Panc1 (cell line): ENCODE measurements around the gene AKAP9.

Source experiments
- POLR2AphosphoS5 ChIP-seq: IDR thresholded peaks from 2 replicates; pipeline ENCODE4 v1.6.1; 2012; ENCODE audit warnings: mild to moderate bottlenecking, low read depth, low read length, moderate library complexity
- SIN3A ChIP-seq: IDR thresholded peaks from 2 replicates; pipeline ENCODE4 v1.6.1; 2012; ENCODE audit warnings: low read depth, mild to moderate bottlenecking, low read length, moderate library complexity, borderline replicate concordance; ENCODE audit not compliant: insufficient read depth
- TCF7L2 ChIP-seq: IDR thresholded peaks from 2 replicates; pipeline ENCODE4 v1.6.1; 2011; ENCODE audit warnings: mild to moderate bottlenecking, low read depth, low read length, inconsistent platforms
- TF ChIP-seq, protein P1 (sequence below): fragments of 450-650 bp; IDR thresholded peaks from 2 replicates; pipeline ENCODE4 v1.5.1; 2017; ENCODE audit warnings: mild to moderate bottlenecking
- TF ChIP-seq, protein P2 (sequence below), 2 experiments: IDR thresholded peaks; 2 replicates each; pipeline ENCODE4 v1.6.1; 2011 to 2012; ENCODE audit warnings: low read depth in 2 of 2, control low read depth in 1 of 2, low read length in 1 of 2, mild to moderate bottlenecking in 1 of 2, moderate library complexity in 1 of 2; ENCODE audit not compliant: insufficient read depth in 1 of 2

DNA sequence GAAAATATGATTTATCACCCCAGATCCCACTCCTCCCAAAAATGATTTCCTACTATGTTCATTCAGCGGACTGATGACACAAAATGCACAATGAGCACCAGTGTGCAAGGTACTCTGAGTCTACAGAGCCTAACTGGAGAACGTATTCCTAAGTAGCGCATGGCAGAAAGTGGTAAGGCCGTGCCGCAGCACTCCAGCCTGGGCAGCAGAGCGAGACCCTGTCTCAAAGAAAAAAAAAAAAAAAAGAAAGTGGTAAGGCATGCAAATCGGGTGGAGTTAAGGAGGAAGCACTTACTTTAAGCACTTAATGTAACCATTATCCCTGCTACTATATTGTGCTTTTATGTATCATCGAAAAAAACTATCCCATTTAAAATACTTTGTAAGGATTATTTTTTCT is 168.2 kb downstream of the AKAP9 start:
- TF ChIP-seq POLR2AphosphoS5: no peak
- TF ChIP-seq, protein P1, sequence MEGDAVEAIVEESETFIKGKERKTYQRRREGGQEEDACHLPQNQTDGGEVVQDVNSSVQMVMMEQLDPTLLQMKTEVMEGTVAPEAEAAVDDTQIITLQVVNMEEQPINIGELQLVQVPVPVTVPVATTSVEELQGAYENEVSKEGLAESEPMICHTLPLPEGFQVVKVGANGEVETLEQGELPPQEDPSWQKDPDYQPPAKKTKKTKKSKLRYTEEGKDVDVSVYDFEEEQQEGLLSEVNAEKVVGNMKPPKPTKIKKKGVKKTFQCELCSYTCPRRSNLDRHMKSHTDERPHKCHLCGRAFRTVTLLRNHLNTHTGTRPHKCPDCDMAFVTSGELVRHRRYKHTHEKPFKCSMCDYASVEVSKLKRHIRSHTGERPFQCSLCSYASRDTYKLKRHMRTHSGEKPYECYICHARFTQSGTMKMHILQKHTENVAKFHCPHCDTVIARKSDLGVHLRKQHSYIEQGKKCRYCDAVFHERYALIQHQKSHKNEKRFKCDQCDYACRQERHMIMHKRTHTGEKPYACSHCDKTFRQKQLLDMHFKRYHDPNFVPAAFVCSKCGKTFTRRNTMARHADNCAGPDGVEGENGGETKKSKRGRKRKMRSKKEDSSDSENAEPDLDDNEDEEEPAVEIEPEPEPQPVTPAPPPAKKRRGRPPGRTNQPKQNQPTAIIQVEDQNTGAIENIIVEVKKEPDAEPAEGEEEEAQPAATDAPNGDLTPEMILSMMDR: no peak
- TF ChIP-seq, protein P2, sequence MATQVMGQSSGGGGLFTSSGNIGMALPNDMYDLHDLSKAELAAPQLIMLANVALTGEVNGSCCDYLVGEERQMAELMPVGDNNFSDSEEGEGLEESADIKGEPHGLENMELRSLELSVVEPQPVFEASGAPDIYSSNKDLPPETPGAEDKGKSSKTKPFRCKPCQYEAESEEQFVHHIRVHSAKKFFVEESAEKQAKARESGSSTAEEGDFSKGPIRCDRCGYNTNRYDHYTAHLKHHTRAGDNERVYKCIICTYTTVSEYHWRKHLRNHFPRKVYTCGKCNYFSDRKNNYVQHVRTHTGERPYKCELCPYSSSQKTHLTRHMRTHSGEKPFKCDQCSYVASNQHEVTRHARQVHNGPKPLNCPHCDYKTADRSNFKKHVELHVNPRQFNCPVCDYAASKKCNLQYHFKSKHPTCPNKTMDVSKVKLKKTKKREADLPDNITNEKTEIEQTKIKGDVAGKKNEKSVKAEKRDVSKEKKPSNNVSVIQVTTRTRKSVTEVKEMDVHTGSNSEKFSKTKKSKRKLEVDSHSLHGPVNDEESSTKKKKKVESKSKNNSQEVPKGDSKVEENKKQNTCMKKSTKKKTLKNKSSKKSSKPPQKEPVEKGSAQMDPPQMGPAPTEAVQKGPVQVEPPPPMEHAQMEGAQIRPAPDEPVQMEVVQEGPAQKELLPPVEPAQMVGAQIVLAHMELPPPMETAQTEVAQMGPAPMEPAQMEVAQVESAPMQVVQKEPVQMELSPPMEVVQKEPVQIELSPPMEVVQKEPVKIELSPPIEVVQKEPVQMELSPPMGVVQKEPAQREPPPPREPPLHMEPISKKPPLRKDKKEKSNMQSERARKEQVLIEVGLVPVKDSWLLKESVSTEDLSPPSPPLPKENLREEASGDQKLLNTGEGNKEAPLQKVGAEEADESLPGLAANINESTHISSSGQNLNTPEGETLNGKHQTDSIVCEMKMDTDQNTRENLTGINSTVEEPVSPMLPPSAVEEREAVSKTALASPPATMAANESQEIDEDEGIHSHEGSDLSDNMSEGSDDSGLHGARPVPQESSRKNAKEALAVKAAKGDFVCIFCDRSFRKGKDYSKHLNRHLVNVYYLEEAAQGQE (IDR thresholded peaks at IDR 0.05; ENCODE audit: insufficient read depth in 1 of 2, low read depth in 2 of 2, low read length in 1 of 2): no peak
- no peak for TF ChIP-seq TCF7L2
- no peak for TF ChIP-seq SIN3A
